HCT116 (cell line): Measurements from ENCODE around the gene PLP2.

ENCODE experiments used
- CEBPB ChIP-seq: IDR thresholded peaks from 2 replicates; pipeline ENCODE4 v1.6.1; 2012; ENCODE audit warnings: low read depth
- CTCF ChIP-seq, 3 experiments: fragments of 200-600 bp in 1 of 3; sonication (generic) in 1 of 3; IDR thresholded peaks in 2 of 3; conservative IDR thresholded peaks in 1 of 3; 2 replicates each; pipeline ENCODE4 v1.5.1; 2012 to 2017; ENCODE audit warnings: low read depth in 2 of 3, low read length in 2 of 3, antibody characterized with exemption in 1 of 3, borderline replicate concordance in 1 of 3, control low read depth in 1 of 3, mild to moderate bottlenecking in 1 of 3, mixed read lengths in 1 of 3, mixed run types in 1 of 3, moderate library complexity in 1 of 3; ENCODE audit not compliant: insufficient read depth in 1 of 3
- EGR1 ChIP-seq: IDR thresholded peaks from 2 replicates; pipeline ENCODE4 v1.6.1; 2012; ENCODE audit warnings: low read depth
- EZH2 ChIP-seq: fragments of 200-600 bp; sonication (generic); IDR thresholded peaks from 2 replicates; pipeline ENCODE4 v1.6.1; 2017; ENCODE audit warnings: antibody characterized with exemption, mixed run types
- EZH2phosphoT487 ChIP-seq: fragments of 200-600 bp; IDR thresholded peaks from 2 replicates; pipeline ENCODE4 v1.6.1; 2018; ENCODE audit warnings: antibody characterized with exemption, borderline replicate concordance
- MAX ChIP-seq: IDR thresholded peaks from 2 replicates; pipeline ENCODE4 v1.6.1; 2012
- POLR2A ChIP-seq: IDR thresholded peaks from 2 replicates; pipeline ENCODE4 v1.7.0; 2011; ENCODE audit warnings: borderline replicate concordance; ENCODE audit not compliant: insufficient read depth, insufficient read length; ENCODE audit errors: extremely low read depth
- POLR2AphosphoS5 ChIP-seq: IDR thresholded peaks from 2 replicates; pipeline ENCODE4 v1.6.1; 2011; ENCODE audit warnings: mild to moderate bottlenecking, low read depth, low read length, moderate library complexity
- RAD21 ChIP-seq: IDR thresholded peaks from 2 replicates; pipeline ENCODE4 v1.6.1; 2012; ENCODE audit warnings: low read depth, mild to moderate bottlenecking
- SIN3A ChIP-seq: IDR thresholded peaks from 2 replicates; pipeline ENCODE4 v1.6.1; 2012; ENCODE audit warnings: low read depth
- YY1 ChIP-seq: IDR thresholded peaks from 2 replicates; pipeline ENCODE4 v1.6.1; 2011; ENCODE audit warnings: low read length, low read depth, moderate library complexity, mild to moderate bottlenecking; ENCODE audit not compliant: insufficient replicate concordance; ENCODE audit errors: extremely low read depth
- ZFX ChIP-seq: fragments of 450-650 bp; IDR thresholded peaks from 2 replicates; pipeline ENCODE4 v1.6.1; 2017

DNA sequence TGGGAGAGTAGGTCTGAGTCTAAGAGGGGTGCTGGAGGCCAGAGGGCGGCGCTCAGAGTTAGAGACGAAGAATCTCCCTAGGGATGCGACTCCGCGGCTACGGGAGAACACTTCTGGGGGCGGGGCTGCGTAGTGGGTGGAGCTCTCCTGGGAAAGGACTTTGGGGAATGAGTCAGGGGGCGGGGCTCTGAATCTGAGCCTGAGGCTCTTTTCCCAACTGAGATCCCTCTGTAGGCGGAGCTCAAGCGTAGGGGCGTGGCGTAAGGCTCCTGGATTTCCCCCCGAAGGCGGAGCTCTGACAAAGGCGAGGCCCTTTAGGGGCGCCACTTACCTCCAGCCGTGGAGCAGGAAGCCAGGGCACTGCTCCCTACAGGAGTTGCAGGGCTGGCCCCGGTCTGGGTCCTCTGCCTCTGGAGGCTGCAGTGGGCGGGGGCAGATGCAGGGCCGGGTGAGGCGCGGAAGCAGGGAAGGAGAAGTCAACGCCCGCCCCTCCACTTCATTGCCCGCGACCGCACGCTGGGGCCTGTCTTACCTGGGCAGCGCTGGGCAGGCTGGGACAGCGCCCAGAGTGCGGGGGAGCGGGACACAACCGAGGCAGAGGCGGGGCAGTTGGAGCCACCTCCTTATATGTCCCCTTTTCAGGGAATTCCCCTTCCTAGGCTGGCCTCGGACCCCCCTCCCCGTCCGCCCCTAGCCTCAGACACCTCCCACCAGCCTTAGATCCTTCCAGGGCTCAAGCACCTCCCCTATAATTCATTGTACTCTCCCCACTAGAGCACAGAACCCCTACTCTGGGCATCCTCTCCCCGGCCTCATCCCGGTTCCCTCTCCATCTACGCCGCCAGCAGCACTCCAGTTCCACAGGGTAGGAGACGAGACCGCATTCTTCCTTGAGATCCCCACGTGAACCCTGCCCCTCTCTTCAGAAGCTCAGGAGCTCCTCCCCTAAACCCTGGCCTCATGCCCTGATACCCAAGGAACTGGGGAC lies 12.9 kb downstream of the PLP2 start:
- TF ChIP-seq POLR2A: peak; percentile 57
- TF ChIP-seq EZH2: no peak
- TF ChIP-seq SIN3A: no peak
- TF ChIP-seq ZFX: no peak
- TF ChIP-seq CTCF (IDR thresholded peaks at IDR 0.05 in 2 of 3, conservative IDR thresholded peaks at IDR 0.05 in 1 of 3; ENCODE audit: borderline replicate concordance in 1 of 3, insufficient read depth in 1 of 3, low read depth in 2 of 3, low read length in 2 of 3): no peak
- no peak for TF ChIP-seq EGR1
- peak; percentile 86 for TF ChIP-seq POLR2AphosphoS5
- no peak for TF ChIP-seq CEBPB
- no peak for TF ChIP-seq RAD21
- no peak for TF ChIP-seq YY1
- no peak for TF ChIP-seq EZH2phosphoT487
- TF ChIP-seq MAX: no peak
